HepG2 (cell line): ENCODE data around the gene NUDT16. TPM values are rescaled to one million over a fixed set of nuclear protein-coding genes. Genes with fewer than 3 reads are reported as not detected.

Experiments
- ATAC-seq: fragments of 200-7000 bp; cut with Tn5 transposase; 3 replicates; pipeline ENCODE4 v1.9.1; 2020; ENCODE audit warnings: mild to moderate bottlenecking, moderate library complexity
- BruUV-seq: library from RNA; stranded (reverse); fragments of 400-500 nt; replicated peaks from 2 replicates; lab custom pipeline; 2021; lab: Mats Ljungman, UMichigan
- CTCF ChIA-PET: fragments of 300-600 bp; formaldehyde crosslinking; extraction: SDS; loops from one replicate; lab custom pipeline; 2021; ENCODE audit warnings: low total read pairs, inconsistent platforms, low intra/inter-chr PET ratio; lab: Yijun Ruan, JAX
- POLR2A ChIA-PET: fragments of 350-600 bp; sonication (Branson Sonifier 250); formaldehyde crosslinking; loops from one replicate; lab custom pipeline; 2020; ENCODE audit warnings: antibody characterized with exemption, inconsistent platforms; lab: Yijun Ruan, JAX
- DNase-seq: peaks from one replicate; pipeline ENCODE4 v3.0.0-alpha.2; 2015; ENCODE audit warnings: low spot score
- FAIRE-seq: peaks from 3 replicates; lab custom pipeline; 2011; peaks lifted over from hg19 to GRCh38; lab: Jason Lieb, UNC
- H2AFZ ChIP-seq: one replicate; pipeline ENCODE4 v1.6.1; 2011; ENCODE audit warnings: low read length, inconsistent platforms
- H3K27ac ChIP-seq: fragments of 300-600 bp; 3 replicates; pipeline ENCODE4 v1.8.0; 2011; ENCODE audit warnings: mixed run types, mild to moderate bottlenecking, mixed read lengths, low read length, inconsistent platforms; ENCODE audit not compliant: insufficient read depth; ENCODE audit errors: extremely low read length
- H3K27me3 ChIP-seq, 2 experiments: fragments of 200-600 bp in 1 of 2; 2 replicates in 1 of 2; 3 replicates in 1 of 2; pipeline versions ENCODE4 v1.6.0 to v1.8.0; 2011; ENCODE audit warnings: low read length in 2 of 2, mild to moderate bottlenecking in 2 of 2, moderate library complexity in 2 of 2, inconsistent platforms in 1 of 2; ENCODE audit not compliant: insufficient read depth in 2 of 2, control insufficient read depth in 1 of 2
- H3K36me3 ChIP-seq, 2 experiments: fragments of 200-600 bp in 1 of 2; replicated peaks in 1 of 2; 2 replicates in 1 of 2; 3 replicates in 1 of 2; pipeline versions ENCODE4 v1.5.1 to v1.8.0; 2011; ENCODE audit warnings: low read length in 2 of 2, inconsistent platforms in 1 of 2; ENCODE audit not compliant: insufficient read depth in 2 of 2, control insufficient read depth in 1 of 2
- H3K4me1 ChIP-seq: 2 replicates; pipeline ENCODE4 v1.5.1; 2012; ENCODE audit warnings: low read length, inconsistent platforms; ENCODE audit not compliant: insufficient read depth
- H3K4me2 ChIP-seq: 2 replicates; pipeline ENCODE4 v1.6.0; 2011; ENCODE audit warnings: low read depth, low read length, inconsistent platforms
- H3K4me3 ChIP-seq, 3 experiments: fragments of 200-600 bp in 1 of 3; sonication (generic), shearing (Covaris generic) in 1 of 3; replicated peaks in 1 of 3; 2 replicates each; pipeline ENCODE4 v1.5.1; 2011 to 2016; ENCODE audit warnings: low read length in 3 of 3, inconsistent platforms in 2 of 3, low read depth in 2 of 3, mild to moderate bottlenecking in 2 of 3, control low read depth in 1 of 3, mixed read lengths in 1 of 3; ENCODE audit not compliant: insufficient read depth in 1 of 3
- H3K79me2 ChIP-seq: one replicate; pipeline ENCODE4 v1.6.1; 2011; ENCODE audit warnings: low read length, inconsistent platforms; ENCODE audit not compliant: insufficient read depth
- H3K9ac ChIP-seq: 2 replicates; pipeline ENCODE4 v1.6.0; 2011; ENCODE audit warnings: mild to moderate bottlenecking, low read depth, low read length, inconsistent platforms; ENCODE audit not compliant: insufficient read depth
- H3K9me3 ChIP-seq: 2 replicates; pipeline ENCODE4 v1.5.1; 2012; ENCODE audit warnings: mild to moderate bottlenecking, low read length
- H4K20me1 ChIP-seq: 2 replicates; pipeline ENCODE4 v1.6.0; 2011; ENCODE audit warnings: inconsistent platforms, mild to moderate bottlenecking, low read length, moderate library complexity; ENCODE audit not compliant: insufficient read depth
- ARNT ChIP-seq: fragments of 450-650 bp; IDR thresholded peaks from 2 replicates; pipeline ENCODE4 v1.6.1; 2017
- ATF6 ChIP-seq: sonication (generic); formaldehyde crosslinking; conservative IDR thresholded peaks from 2 replicates; pipeline ENCODE4 v1.4.0; 2020; ENCODE audit warnings: missing genetic modification reagents
- ATF7 ChIP-seq, 2 experiments: fragments of 450-650 bp in 1 of 2; sonication (generic) in 1 of 2; formaldehyde crosslinking in 1 of 2; IDR thresholded peaks; 2 replicates each; pipeline versions ENCODE4 v1.4.0 to v1.6.1; 2016 to 2020; ENCODE audit warnings: antibody characterized with exemption in 1 of 2, mild to moderate bottlenecking in 1 of 2, missing genetic modification reagents in 1 of 2
- SKI ChIP-seq: fragments of 450-650 bp; IDR thresholded peaks from one replicate; pipeline ENCODE4 v1.6.1; 2018; ENCODE audit warnings: mild to moderate bottlenecking; ENCODE audit not compliant: partially characterized antibody
- ZNF292 ChIP-seq: sonication (generic); formaldehyde crosslinking; IDR thresholded peaks from 2 replicates; pipeline ENCODE4 v1.8.1; 2022; ENCODE audit warnings: mild to moderate bottlenecking, low read depth, missing genetic modification reagents, borderline replicate concordance
- ZNF7 ChIP-seq: IDR thresholded peaks from 2 replicates; pipeline ENCODE4 v1.6.1; 2016; ENCODE audit warnings: missing biosample characterization, missing genetic modification reagents
- WGBS: methylation state at CpG from one replicate; pipeline ENCODE4 v1.1.6; 2017; ENCODE audit warnings: low lambda C conversion rate; 5-methylcytosine and 5-hydroxymethylcytosine counted together
- in situ Hi-C: cut with HindIII; loops from 2 replicates; pipeline ENCODE4 v1.10.0; 2017; ENCODE audit warnings: low pct_unique_long_range_greater_than_20kb; ENCODE audit not compliant: extremely low pct_ligation_motif_present
- intact Hi-C: fragments of 100-400 bp; cut with micrococcal nuclease; formaldehyde crosslinking; loops from one replicate; pipeline ENCODE4 v1.10.0; 2022; ENCODE audit not compliant: unreplicated experiment
- polyA plus RNA-seq, 8 experiments: library from polyadenylated mRNA; depleted of rRNA in 3 of 8; stranded (reverse) in 7 of 8; unstranded in 1 of 8; fragments of >200 nt; fragmentation: Illumina TruSeq in 4 of 8; extraction: Trizol in 4 of 8; gene quantifications; 2 replicates each; pipeline versions ENCODE4 v1.2.1 to v1.2.3, GENCODE V29; 2011 to 2016; ENCODE audit warnings: low read depth in 4 of 8, missing spikeins in 1 of 8, mixed read lengths in 1 of 8; ENCODE audit not compliant: insufficient read depth in 1 of 8
- total RNA-seq, 5 experiments: library from RNA; depleted of rRNA; stranded (reverse); fragments of >200 nt; fragmentation: Illumina TruSeq; extraction: Trizol; gene quantifications; 2 replicates each; pipeline ENCODE4 v1.2.3, GENCODE V29; 2016; ENCODE audit warnings: low read depth in 1 of 5
- TF ChIP-seq, protein P1 (sequence below): IDR thresholded peaks from 2 replicates; pipeline ENCODE4 v1.6.1; 2016

The NUDT16 gene
- total and polyA plus RNA-seq, 2 of the 13 experiments (the other 11 are each of a cell fraction or from before 2014, with no cell fraction given), result 5.4 to 14.8 TPM

DNA sequence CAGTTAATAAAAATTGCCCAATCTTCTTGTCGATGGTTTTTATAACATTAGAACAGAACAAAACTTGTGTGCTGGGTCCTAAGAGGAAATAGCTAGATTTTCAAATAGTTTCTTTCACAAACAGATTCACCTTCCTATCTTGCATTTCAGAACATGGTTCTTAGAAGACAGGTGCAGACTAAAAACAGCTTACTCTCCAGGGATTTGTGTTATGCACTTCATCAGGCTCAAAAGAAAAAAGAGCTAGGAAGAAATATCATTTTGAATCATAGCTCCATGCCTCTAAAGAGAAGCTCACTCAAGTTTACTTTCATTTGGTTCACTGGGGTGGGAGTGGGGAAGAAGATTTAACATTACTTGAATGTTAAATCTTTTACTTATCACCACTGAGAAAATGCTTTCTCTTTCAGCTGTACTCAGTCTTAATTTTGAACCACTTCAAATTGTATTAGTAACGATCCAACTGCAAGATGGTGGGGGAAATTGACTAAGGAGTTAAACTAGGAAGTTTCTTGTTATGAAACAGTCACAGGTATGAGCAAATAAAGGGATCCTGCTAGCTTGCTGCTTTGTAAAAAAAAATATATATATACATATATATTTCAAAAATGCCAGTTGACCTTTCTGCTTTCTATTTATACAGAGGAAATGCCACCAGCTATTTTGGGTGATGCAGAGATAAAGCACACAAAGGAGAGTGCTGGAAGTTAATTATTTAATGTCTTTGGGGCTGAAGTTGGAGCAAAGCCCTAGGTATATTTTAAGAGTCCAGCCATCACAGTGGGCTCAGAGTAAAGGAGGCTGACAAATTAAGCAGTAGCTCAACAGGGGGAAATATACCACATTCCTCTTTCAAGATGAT is 28.3 kb upstream of the NUDT16 start:
- ChIA-PET CTCF (no interaction called here), POLR2A (no interaction called here)
- Histone ChIP-seq H3K4me3 (no peak overlapping the region), H3K9me3 (no peaks in the 10 kb centered on the region), H4K20me1 (no peaks in the 10 kb centered on the region), H3K9ac (no peak overlapping the region), H3K36me3 (no peaks in the 10 kb centered on the region), H3K27me3 (no peaks in the 10 kb centered on the region; a peak in 1 of 5 replicates), H3K4me1 (no peaks in the 10 kb centered on the region), H3K4me2 (no peak overlapping the region), H3K79me2 (no peaks in the 10 kb centered on the region), H2AFZ (no peak overlapping the region), H3K27ac (no peak overlapping the region)
- WGBS, result 17% methylated on average over 2 of the region's 2 CpGs
- intact Hi-C loops (no loop called here), in situ Hi-C loops (no loop called here)
- DNase-seq, result no peak
- no peak for TF ChIP-seq ZNF292 (CRISPR knock-in tag)
- TF ChIP-seq ATF6 (CRISPR knock-in tag), result no peak
- TF ChIP-seq, protein P1, sequence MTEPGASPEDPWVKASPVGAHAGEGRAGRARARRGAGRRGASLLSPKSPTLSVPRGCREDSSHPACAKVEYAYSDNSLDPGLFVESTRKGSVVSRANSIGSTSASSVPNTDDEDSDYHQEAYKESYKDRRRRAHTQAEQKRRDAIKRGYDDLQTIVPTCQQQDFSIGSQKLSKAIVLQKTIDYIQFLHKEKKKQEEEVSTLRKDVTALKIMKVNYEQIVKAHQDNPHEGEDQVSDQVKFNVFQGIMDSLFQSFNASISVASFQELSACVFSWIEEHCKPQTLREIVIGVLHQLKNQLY, result no peak
- no peak for TF ChIP-seq ARNT
- TF ChIP-seq SKI, result no peak
- TF ChIP-seq ATF7 (IDR thresholded peaks at IDR 0.05), result no peak
- TF ChIP-seq ATF7 (CRISPR knock-in tag; IDR thresholded peaks at IDR 0.05), result no peak
- no peak for TF ChIP-seq ZNF7 (CRISPR knock-in tag)
- no peak for ATAC-seq
- no peak for FAIRE-seq
- no TSS peak for BruUV-seq
